GM19240 (cell line): ENCODE data around the gene KAT2A.

ENCODE experiments used
- DNase-seq: peaks from one replicate; pipeline ENCODE4 v3.0.0; 2011; ENCODE audit warnings: low spot score; ENCODE audit not compliant: insufficient read length

KAT2A gene

GRCh38 chr17:42094375-42095069 lies 26.6 kb downstream of the KAT2A start:
- no peak for DNase-seq

DNA sequence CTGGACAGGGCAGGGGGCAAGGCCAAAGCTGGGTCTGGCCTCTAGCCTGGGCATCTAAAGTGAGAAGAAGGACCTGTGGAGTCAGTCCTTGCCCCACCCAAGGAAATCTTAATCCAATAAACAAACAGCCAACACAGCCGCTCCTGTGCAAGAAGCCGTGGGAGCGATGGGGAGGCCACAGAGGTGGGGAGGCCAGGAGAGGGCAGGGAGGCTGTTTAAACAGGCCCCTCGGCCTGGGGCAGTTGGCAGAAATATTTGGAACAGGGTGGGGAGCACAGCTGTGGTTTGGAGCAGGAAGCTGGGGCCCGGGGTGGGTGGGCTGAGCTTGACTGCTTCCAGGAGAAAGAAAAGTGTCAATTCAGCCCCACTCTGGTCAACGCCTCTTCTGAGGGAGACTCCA lies 28.2 kb downstream of the KAT2A start:
- no peak for DNase-seq

- no peak for DNase-seq
Measured at GRCh38 chr17:42090964-42091790, 30.0 kb downstream of the KAT2A start.

- no peak for DNase-seq
Measured at GRCh38 chr17:42088736-42089135, 32.4 kb downstream of the KAT2A start.

GRCh38 chr17:42087736-42088705 lies 33.1 kb downstream of the KAT2A start:
- no peak for DNase-seq

GRCh38 chr17:42087042-42087701 lies 34.0 kb downstream of the KAT2A start:
- no peak for DNase-seq

DNA sequence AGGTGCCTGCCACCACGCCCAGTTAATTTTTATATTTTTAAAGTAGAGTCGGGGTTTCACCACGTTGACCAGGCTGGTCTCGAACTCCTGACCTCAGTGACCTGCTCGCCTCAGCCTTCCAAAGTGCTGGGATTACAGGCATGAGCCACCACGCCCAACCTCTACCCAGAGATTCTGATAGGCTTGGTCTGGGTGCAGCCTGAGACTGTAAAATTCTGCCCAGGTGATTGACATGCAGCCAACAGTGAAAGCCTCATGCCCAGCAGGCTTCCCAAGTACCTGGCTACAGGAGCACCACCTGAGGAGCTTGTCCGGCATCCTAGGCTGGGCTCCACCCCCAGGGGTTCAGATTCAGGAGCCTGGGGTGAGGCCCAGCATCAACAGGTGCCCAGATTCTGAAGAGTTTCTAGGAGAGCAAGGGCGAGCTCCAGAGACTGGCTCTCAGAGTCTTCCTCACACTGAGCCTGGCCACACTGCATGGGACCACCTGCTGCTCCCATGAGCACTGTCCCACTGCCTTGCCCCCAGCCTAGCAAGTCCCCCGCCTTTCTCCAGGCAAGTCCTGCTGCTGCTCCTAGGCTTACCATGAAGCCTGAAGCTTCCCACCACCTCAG lies 39.5 kb downstream of the KAT2A start:
- no peak for DNase-seq

DNA sequence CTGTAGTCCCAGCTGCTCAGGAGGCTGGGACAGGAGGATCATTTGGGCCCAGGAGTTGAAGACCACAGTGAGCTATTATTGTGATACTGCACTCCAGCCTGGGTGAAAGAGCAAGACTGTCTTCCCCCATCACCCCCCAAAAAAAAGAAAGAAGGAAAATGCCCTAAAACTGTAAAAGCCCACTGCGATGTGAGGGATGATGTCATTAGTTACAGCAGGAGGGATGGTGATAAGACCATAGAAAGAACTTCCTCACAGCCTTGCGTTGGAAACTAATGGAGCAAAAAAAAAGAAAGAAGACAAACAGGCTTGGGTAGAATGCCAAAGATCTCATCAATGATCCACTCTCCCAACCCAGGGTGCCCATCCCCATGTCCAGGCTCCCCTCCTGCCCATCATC lies 41.6 kb downstream of the KAT2A start:
- DNase-seq: no peak

DNA sequence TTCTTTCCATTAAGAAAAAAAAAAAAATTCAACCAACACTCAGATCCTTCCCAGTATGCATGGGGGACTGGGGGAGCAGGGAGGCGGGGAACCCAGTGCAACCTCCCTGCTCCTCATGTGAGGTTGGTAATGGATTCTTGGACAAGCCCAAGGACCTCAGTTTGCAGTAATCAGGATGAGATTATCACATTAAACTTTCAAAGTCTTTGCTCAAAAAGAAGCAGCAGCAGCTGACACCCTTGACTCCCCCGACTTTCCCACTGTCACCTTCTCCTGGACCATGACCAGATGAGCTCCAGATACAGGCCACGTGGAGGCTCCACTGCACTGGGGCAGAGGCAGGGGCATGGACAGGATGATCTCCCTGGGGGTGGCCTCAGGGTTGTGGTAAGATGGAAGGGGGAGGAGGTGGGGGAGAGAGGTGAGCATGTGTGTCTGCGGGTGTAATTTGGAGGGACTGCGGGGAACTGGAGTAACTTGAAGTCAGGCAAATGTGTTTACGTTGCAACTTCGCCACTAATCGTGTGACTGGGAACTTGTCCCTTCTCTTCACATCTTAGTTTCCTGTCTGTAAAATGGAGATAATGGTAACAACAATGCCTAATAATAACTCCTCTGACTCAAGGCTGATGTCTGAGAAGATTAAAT lies 42.6 kb downstream of the KAT2A start:
- no peak for DNase-seq

DNA sequence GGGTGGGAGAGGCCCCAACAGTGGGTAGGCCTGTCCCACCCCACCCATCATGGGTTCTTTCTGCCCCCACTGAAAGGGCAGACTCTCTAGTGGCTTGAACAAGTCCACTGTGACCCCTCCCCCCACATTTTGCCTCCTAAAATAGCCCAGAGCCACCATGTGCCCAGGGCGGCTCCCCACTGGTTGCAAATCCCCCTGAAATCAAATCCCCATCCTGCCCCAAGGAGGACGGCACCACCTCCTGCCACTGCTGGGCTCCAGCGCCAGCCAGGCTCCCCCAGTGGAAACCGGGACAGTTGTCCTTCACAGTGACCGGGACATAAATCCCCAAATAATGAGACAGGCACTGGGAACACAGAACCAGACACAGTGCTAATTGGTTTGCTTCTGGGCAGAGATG lies 43.4 kb downstream of the KAT2A start:
- no peak for DNase-seq

DNA sequence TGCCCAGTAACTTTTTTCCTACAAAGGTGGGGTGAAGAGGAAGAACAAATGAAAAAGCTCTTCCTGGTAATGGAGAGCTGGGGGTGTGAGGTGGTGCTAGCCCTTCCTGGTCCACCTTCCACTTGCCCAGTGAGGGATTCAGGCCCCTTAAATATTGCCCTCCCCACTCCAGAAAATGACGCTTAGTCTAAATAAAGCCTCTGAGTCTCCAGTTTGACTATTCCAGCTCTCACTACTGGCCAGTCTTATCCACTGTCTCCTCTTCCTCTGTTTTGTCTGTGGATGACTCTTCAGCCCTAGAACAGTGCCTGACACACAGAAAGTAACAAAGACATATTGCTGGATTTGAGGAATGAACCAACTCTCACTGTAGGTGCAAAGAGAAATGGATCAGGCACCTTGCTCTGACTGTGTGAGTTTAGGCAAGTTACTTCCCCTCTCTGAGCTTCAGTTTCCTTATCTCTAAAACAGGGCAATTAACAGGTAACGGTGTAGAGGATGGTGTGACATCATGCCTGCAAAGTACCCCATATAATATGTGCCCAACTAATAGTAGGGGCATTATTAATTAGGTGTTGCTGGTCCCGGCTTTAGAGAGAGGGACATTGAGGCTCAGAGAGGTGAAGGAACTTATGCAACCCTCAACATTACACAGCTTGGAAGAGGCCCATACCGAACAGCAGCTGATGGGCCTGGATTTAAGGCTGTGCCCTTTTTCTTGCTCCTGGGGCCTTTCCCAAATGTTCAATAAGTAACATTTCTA lies 44.2 kb downstream of the KAT2A start:
- no peak for DNase-seq

DNA sequence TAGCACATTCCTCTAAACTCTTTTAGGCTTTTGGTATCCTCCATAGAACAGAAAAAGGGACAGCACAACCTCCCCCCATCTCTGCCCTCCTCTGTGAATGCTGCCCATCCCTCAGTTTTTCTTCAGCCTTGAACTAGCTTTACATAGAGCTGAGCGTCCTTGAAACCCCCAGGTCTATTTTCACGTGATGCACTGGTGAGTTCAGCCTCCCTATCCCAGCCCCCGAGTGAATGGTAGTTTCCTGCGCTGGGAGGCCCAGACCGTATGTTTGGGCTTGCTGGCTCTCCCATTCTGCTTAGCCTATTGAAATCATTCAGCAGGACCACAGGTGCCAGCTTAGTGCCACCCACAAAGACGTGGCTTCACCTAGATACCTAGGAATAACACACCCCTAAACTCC lies 45.4 kb downstream of the KAT2A start:
- no peak for DNase-seq

DNA sequence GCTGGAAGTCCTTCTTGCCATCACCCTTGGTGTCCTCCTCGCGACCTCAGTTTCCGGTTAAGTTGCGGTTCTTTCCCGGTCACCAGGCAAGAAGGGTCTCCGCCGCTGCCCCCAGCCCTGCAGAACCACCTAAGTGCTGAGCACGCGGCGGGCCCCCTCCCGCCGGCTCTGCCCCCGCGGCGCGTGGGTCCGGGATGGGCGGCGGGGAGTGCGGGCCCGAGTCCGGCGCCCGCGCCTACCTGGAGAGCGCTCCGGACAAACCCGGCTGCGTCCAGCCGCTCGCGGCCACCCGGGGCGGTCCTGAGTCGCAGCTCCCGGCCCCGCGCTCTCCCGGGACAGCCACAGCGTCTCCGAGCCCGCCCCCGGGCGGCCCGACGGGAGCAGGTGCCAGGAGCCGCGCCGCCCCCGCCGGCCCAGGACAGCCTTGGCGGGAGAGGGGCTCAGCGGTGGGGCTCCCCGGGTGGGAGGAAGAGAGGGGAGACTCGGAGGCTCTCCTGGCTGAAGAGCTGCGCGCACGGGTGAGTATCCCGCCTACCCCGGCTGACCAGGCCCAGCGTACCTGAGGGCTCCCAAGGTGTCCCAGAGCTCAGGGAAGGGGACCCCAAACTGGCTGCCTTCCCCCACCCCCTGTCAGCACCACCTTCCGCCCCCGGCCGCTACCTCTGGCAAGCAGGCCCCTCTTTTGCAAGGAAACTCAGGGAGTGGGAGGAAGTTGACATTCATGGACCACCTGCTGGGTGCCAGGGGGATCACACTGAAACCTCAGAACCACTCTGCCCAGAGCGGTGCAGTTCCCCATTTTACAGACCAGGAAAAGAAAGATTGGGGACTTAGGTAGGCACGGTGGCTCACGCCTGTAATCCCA lies 48.6 kb downstream of the KAT2A start:
- no peak for DNase-seq

DNA sequence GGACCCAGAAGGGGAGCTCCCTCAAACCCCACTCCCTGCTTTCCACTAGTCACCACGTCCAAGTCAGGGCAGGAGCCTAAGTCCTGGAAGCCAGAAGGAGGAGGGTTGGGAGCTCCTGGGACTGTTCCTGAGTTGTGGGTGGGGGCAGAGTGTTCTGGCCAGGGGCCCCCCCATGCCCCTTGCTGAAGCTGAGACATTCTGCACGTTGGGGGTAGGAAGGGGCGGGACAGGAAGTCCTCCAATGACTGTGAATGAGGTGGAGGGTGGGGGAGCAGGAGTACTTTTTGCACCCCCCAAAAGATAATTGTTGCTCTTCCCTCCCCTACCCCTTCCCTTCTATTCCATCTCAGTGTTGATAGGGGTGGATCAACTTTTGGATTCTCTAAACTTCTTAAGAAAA lies 49.4 kb downstream of the KAT2A start:
- DNase-seq: no peak

- DNase-seq: no peak
Measured at GRCh38 chr17:42068979-42069378, 52.2 kb downstream of the KAT2A start.

- no peak for DNase-seq
Measured at GRCh38 chr17:42067371-42068091, 53.6 kb downstream of the KAT2A start.

GRCh38 chr17:42065201-42065600 lies 56.0 kb downstream of the KAT2A start:
- DNase-seq: no peak
